Occipital lobe (tissue), 2 donors: ENCODE results near the gene PTPRG. TPM values are rescaled to one million over a fixed set of nuclear protein-coding genes. Genes with fewer than 3 reads are reported as not detected.
"Not testable (repeated sequence)": the region's sequence is repeated elsewhere in the genome, so short reads cannot be mapped to it uniquely, and the experiment has no call there.

ENCODE experiments used
- DNase-seq: peaks from one replicate; lab custom pipeline; 2025; lab: John Stamatoyannopoulos, UW
- total RNA-seq: library from RNA; depleted of rRNA; stranded (reverse); fragments of >200 nt; gene quantifications from one replicate; pipeline ENCODE4 v1.2.3, GENCODE V29; 2014

PTPRG gene
- total RNA-seq, 1 donor from 2014 or later, result 81.4 TPM

DNA sequence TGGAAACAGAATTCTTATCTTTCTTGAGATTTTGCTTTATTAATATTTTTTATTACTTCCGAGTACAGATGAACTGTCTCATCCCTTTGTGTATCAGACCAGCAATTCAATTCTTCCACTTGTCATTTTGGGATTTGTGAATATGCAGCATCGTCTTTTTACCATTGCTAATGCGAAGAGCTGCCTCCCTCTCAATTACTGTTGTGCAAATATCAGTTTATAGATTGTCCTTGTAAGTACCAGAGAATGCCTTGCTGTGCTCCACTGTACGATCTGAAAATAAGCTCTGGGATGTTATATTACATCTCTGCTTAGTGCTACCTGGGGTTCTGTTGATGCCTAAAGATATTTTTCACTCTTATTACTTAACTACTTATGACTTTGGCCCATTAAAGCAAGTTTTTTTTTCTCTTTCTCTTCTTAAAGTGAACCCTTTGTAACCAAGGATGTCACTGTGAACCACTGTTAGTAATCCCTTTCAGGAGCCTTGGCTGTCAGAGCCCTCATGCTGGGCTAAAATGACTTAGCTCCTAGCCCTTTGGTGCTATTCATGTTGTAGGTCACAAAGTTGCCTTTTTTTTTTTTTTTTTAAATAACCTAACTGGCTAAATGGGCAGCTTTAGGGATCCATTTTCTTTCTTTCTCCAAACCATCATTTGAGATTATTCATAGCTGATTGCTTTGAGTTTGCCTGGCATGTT lies 429.1 kb downstream of the PTPRG start:
- DNase-seq, result no peak

DNA sequence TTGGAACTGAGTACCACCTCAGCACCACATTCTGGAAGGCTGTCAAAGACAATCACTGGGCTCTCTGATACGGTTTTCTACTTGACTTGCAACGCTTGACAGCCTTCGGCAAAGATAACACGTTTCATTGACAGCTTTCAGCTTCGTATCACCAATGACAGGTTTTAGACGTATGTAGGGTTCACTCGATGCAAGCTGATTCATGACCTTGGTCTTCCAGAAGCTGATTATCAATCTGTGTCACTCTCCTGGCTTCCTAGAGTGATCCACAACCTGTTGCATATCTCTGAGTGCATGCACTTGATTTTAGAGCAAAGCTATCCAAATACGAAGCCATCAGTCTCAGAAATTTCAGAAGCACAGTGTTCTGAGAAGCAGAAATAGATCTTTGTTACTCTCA lies 430.3 kb downstream of the PTPRG start:
- no peak for DNase-seq

DNA sequence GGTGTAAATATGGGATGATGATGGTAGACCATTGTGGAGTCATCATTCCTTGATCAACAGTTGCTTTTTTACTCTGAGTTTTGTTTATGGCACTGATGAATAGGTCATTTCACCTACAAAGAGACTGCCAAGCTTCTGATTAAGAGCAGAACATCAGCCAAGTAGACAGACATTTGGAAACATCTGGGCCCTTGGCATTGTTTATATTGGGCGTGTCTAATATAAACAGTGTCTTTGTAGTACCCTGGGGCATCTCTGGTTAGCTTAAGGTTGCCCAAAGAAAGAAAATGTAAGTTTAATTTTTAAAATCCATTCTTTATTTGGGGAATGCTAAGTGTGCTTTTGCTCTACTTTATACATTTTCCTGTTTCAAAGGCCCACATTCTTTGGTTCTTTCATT lies 435.0 kb downstream of the PTPRG start:
- DNase-seq, result no peak

DNA sequence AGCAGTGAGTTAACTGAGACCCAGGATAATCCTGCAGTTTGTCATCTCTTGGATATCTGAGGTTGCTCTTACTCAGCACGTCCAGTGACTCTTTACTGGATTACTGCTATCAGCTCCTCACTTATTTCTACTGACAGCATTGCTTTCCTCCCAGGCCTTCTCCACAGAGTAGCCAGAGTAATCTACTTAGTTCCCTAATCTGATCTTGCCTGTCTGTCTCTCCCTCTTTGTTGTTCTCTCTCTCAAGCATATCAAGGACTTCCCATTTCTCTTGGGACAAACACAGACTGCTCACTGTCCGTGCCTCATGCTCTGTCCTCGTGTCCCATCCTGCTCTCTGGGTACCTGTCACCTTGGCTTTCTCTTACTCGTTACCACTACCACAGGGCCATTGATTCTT lies 435.7 kb downstream of the PTPRG start:
- DNase-seq, result no peak

DNA sequence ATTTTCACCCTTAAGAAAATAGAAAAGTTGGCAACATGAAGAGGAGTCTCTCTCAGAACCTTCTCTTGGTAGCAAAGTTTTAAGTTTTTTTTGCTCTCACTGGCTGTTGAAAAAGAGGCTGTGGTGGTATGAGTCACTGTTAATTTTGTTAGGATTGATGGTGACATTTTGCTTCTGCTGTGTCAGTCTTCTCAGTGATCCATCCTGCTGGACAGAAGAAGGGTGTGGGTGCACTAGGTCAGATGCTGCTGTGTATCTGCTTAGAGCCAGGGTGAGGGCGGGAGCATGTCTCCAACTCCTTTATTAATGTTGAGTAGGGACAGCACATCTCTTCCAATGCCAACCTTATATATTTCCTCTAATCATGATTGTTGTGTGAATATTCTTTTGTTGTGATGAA lies 442.5 kb downstream of the PTPRG start:
- DNase-seq, result no peak

DNA sequence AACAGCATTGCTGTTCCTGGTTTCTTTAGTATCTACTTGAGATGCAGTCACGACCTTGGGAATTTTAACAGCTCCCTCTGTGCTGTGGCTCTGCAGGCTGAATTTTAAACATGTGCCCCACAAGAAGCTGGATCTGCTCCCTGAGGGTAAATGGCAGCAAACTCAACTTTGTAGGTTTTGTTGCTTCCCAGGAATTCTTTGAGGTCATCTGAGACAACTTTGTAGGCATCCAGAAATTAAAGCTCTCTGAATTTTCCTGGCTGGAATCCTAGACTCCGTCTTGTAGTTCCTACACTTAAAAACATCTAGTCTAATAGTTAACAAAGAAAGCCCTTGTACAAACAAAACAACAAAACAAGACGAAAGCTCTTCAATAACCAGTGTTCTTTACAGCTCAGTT lies 445.7 kb downstream of the PTPRG start:
- DNase-seq, result no peak

DNA sequence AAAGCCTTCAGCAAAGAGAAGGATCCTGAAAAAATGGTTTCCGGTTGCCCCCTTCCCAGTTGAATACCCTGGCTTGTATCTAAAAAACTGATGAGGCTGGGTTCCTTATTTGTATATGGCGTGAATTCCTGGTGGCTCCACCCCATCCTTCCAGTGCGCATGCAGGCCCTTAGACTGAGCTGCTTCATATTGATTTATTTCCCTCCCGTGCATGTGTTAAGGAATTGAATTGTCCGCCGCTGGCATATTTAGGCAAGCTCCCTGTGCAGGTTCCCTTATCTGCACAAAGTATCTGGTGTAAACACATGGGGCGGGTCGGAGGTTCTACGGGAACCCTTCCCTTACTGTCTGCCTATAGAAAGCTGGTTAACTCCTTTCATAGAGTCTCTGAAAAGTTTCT lies 449.6 kb downstream of the PTPRG start:
- DNase-seq, result no peak

DNA sequence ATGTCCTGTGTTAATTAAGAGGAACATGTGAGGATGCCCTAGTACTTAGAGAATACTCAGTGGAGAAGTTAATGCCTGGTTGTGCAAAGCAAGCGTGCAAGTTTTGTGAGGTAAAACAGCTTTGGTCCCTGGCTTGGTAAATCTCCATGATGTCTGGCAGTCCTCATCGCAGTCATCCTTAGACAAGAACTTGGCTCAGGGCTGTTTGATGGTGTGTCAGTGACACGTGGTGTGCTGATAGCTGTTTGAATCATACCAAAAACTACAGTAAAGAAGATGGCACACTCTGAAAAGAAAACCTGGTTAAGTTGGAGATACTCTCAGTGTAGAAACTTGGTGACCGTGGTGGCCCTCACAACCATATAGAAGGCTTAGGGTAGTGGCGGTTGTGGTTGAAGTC lies 450.3 kb downstream of the PTPRG start:
- no peak for DNase-seq

DNA sequence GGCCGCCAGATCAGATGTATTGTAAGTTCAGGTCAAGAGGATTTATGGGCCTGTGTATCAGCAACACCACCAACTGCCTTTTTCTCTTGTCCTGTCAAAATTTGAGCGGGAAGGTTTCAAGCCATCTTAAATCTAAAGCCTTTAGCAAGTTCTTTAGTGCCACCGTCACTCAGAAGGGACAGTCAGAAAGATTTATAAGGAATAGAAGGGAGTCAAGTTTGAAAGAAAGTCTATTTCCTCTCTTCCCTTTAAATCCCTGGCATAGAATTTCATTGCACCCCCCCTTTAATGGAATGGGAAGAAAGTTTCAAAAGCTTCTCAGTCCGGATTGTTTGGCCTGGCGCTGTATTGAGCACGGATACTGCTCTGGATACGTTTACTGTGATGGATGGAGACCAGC lies 452.6 kb downstream of the PTPRG start:
- no peak for DNase-seq

DNA sequence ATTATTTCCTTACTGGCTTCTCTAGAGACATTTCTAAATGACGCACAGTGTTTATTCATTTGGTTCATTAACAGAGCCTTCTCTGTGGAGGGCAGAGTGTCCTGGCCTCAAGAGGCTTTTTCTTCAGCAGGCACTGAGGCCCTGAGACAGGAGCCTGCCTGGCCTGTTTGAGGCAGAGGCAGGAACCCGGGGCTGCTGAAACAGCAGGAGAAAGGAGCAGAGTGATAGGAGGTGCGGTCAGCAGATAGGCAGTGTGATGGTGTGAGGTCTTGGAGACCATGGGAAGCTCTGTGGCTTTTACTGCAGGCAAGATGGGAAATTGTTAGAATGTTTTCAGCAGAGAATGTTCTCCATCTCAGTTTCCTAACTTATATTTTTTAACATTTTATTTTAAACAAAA lies 453.7 kb downstream of the PTPRG start:
- DNase-seq, result no peak

DNA sequence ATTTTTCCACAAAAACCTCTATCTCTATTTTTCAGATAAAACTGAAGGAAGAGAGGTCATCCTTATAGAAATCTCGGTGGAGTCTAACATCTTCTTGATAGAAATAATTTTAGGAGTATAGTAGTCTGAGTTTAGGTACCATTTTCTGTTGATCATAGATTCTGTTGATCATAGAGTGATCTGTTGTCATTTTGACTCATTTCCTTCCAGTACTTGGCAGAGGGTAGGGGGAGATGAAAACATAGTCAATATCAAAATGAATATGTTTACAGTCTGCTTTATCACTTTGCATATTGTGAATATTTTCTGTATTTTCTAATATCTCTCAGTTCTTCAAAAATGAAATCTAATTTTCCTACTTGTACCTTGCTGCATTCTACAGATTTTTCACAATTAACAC lies 458.5 kb downstream of the PTPRG start:
- no peak for DNase-seq

DNA sequence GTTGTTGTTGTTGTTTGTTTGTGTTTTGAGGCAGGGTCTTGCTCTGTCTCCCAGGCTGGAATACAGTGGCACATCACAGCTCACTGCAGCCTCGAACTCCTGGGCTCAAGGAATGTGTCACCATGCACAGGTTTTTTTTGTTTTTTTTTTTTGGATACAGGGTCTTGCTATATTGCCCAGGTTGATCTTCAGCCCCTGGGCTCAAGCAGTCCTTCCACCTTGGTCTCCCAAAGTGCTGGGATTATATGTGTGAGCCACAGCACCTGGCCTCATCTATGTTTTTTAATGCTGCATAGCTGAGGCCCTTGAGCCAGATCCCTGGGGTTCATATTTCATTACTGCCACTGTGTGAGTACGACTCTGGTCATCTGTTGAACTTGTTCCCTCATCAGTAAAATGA lies 459.3 kb downstream of the PTPRG start:
- DNase-seq, result no peak

DNA sequence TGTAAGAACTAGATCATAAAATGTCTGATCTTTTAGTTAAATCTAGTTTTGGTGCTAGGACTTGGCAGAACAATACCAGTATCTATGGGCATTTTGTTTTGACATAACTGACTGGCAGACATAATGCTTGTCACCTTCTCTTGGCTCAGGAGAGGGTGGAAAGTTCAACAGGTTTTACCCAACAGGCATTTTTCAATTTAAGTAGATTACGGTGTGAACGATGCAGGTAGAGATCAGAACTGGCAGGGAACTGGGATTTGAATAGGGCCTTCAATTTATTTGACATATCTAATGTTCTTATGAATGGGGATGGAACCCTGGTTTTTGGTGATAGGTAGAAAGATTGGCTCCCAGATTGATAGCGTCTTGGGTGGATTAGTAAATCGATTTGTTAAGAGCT lies 460.9 kb downstream of the PTPRG start:
- DNase-seq, result no peak

DNA sequence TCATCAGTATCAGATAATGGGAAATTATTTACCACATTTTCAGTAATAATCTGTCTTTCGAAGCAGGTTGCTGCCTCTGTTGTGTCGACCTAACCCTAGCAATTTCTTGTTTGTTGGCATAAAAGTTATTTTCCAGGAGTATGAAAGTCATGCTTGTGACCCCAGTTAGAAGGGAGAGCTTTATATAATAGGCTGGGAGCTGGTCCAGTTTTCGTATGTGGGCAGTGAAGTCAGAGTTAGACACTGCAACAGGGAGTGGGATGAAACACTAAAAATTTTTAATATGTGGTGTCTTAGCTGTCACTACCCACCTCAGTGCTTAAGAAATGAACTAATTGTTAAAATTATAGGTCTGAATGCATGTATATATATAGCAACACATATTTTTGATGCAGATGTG lies 463.5 kb downstream of the PTPRG start:
- DNase-seq, result no peak

DNA sequence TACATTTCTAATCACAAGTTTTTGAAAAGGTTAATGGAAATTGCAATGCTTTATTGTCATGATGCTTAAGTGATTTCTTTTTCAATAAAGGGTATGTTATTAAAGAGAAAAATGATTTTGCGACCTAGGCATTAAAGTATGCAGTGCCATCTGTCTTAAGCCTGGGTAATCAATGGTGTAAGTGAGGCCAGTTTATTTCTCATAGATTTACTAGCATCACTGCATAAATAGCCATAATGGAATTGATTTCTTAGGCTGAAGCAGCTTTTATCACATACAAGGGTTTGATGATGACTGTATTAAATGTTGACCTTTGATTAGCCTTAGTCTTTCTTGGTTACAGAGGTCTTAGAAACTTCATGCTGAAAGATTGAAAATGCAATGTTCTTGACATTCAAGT lies 464.5 kb downstream of the PTPRG start:
- no peak for DNase-seq

DNA sequence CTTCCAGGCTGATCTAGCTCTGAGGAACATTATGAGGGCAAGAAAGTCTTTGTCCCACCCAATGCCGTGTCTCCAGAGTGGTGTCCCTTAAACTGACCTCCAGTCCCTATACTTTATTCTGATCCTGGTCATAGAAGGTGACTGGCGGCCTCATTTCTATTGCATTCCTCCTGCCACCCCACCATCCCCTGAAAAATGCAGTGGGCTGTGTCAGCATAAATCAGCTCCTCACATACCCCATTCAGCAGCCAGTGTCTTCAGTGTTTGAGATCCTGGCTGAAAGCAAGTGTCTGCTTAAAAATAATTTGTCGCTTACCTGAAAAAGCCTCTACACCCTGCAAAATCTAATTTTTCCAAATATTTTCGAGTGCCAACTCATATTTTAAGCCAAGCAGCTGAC lies 465.9 kb downstream of the PTPRG start:
- no peak for DNase-seq

DNA sequence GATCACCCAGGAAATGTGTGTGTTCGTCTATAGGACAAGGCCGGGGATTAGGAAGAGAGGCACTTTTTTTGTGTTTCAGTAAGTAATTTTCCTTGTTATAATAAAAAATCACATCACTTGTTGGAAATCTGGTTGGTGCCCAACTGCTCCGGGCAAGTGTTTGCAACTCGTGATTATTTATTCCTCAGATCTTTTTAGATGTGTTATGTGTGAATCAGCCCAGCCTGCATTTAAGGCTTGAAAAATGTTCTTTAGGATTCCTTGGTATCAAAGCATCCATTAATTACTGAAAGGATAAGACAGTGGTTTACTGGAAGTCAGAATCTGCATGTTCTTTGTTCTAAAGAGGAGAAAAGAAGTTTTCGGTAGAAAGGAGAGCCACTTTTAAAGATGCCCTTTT lies 466.4 kb downstream of the PTPRG start:
- no peak for DNase-seq

DNA sequence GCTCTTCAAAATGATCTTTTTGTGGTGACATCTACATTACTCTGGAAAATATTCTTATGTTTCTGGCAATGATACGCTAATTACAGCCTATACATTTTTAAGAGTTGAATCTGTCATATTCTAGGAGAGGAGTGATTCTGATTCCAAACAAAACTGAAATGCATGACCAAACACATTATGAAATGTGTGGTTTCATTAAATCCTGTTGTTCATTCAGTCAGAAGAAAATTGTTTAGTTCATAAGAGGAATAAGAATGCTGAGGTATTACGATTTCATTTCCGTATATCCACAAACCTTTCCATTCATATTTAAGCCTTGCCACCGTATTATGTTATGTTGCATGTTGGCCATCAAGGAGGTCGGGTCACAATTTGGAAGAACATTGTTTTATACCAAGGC lies 466.9 kb downstream of the PTPRG start:
- no peak for DNase-seq

DNA sequence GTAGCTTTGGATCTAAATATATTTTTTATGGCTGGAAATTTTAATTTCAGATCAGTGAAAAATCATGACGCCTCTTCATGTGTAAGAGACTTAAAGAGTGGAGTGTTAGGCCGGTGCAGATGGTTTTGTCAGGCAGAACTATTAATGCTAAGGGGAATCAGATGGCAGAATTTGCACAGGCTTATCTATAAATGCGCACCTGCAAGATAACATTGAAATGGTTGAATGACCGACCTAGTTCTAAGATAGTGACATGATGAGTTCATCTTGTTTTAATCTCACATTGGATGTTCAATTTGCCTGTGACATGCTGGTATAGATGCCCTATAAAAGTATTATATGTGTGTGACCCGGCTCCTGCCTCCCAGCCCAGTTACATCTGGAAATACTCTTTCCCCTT lies 471.4 kb downstream of the PTPRG start:
- no peak for DNase-seq

DNA sequence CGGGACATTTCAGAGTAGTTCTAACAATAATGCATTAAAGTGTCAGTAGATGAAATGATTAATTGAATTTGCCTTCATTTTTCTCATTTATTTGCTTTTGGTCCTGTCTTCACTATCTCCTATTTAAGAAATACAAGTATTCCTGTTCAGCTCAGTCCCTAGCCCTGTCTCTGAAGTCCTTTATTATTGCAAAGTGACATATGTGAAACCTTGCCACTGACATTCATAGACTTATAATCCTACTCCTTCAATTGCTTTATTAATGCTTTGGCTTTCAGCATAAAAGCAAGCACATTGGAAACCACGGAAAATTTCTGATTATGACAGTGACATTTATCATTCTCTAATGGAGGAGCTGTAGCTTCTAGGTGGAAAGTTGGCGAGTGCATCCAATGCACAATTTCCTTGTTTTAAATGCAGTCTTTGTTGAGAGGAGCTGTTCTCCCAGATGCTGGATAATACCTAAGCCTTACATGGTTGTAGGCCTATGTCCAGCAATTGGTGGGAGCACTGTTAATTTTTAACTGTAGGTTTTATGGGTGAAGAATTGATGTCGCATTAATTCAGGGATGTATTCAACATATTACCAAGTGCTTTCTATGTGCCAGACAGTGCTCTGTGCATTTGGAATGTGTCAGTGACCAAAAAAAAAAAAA lies 474.2 kb downstream of the PTPRG start:
- DNase-seq, result no peak

DNA sequence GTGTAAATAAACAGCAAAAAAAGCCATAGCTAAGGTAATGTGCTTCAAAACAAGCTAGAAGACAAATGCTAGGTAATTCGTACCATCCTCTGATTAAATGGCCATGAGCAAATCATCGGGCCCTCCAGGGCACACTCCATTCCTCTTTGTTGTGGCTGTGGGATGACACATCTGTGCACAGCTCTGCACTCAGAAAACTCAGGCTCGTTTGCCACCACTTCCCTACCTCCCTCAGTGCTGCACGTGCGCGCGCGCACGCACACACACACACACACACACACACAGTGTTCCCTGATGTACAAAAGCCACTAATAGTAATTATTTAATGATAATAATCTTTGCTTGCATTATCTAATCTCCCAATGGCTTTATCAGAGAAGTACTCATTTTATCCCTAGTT lies 475.4 kb downstream of the PTPRG start:
- DNase-seq, result no peak

DNA sequence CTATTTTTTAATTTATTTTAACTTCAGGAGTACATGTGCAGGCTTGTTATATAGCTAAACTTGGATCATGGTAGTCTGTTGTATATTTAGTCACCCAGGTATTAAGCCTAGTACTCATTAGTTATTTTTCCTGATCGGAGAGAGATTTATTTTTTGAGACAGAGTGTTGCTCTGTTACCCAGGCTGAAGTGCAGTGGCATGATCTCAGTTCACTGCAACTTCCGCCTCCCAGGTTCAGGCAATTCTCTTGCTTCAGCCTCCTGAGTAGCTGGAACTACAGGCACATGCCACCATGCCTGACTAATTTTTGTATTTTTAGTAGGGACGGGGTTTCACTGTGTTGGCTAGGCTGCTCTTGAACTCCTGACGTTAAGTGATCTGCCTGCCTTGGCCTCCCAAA lies 477.4 kb downstream of the PTPRG start:
- not testable (repeated sequence) for DNase-seq

DNA sequence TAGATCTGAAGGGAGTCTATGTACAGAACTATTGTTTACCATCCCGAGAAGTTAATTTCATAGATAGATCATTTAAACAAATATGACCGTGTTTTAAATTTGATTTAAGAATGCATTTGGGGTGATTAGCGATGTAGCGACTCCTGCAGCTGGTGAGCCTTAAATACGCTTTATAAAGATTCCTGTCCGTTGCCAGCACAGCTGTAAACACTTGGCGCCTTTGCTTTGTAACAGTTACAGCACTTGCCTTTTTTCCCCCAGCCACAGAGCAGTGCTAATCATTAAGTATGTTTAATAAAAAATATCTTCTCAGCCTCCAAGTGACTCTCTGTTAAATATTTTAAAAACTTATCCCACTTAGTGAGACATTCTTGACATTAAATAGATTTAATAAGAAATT lies 478.2 kb downstream of the PTPRG start:
- no peak for DNase-seq

DNA sequence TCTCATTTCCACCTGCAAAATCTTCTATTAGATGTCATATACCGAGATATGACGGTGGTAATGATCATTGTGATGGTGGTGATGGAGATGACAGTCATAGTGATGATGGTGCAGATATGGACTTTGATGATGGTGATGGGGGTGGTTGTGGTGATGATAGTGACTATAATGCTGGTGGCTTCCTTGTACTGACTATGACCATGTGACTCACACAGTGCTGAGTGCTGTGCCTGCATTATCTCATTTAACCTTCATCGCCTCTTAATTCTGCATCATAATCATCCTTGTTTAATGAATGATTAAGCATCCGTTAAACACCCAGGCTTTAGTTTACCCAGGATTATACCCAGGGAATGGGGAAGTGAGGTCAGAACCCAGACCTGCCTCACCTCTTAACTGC lies 480.3 kb downstream of the PTPRG start:
- no peak for DNase-seq
